ENCODE results near the gene P2RY6. TPM values are rescaled to one million over a fixed set of nuclear protein-coding genes. Genes with fewer than 3 reads are reported as not detected.
A peak's percentile ranks its signal among the peaks of the same experiment; 100 is the strongest.

The P2RY6 gene
- total RNA-seq, 4 donors from 2014 or later: 0.76 to 1.0 TPM; not detected in 2

- Histone ChIP-seq H3K36me3 (no peaks in the 10 kb centered on the region), H3K4me1 (no peaks in the 10 kb centered on the region), H3K9me3 (no peaks in the 10 kb centered on the region), H3K4me3 (no peak overlapping the region), H3K27ac (no peak overlapping the region), H3K27me3 (no peaks in the 10 kb centered on the region)
- intact Hi-C loops (cut with DNase I; ENCODE audit: low total_unique reads): no loop called here
- DNase-seq: peak in 1 of 2 donors; percentile 8
- no peak for TF ChIP-seq POLR2A (IDR thresholded peaks at IDR 0.05)
- TF ChIP-seq, protein P1, sequence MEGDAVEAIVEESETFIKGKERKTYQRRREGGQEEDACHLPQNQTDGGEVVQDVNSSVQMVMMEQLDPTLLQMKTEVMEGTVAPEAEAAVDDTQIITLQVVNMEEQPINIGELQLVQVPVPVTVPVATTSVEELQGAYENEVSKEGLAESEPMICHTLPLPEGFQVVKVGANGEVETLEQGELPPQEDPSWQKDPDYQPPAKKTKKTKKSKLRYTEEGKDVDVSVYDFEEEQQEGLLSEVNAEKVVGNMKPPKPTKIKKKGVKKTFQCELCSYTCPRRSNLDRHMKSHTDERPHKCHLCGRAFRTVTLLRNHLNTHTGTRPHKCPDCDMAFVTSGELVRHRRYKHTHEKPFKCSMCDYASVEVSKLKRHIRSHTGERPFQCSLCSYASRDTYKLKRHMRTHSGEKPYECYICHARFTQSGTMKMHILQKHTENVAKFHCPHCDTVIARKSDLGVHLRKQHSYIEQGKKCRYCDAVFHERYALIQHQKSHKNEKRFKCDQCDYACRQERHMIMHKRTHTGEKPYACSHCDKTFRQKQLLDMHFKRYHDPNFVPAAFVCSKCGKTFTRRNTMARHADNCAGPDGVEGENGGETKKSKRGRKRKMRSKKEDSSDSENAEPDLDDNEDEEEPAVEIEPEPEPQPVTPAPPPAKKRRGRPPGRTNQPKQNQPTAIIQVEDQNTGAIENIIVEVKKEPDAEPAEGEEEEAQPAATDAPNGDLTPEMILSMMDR (IDR thresholded peaks at IDR 0.05): no peak
Observed at GRCh38 chr11:73274722-73275380, 2.7 kb downstream of the P2RY6 start.

DNA sequence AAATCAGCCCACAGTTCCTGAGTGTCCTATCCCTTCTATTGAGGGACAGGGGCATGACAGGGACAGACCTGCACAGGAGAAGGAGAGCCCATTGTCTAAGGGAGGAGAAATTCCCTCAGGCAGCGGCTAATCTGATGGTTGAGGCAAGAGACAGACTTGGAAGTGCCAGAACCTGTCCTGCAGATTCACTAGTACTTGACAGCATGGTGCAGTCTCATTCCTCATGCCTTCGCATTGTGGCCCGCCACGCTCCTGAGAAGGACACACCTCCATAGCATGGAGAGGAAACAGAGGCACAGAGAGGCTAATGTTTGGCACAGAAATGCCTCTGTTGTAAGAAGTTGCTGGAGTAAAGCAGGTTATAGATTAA lies 3.2 kb downstream of the P2RY6 start:
- Histone ChIP-seq H3K4me3 (no peak overlapping the region), H3K27me3 (no peaks in the 10 kb centered on the region), H3K9me3 (no peaks in the 10 kb centered on the region), H3K4me1 (no peaks in the 10 kb centered on the region), H3K36me3 (no peaks in the 10 kb centered on the region), H3K27ac (no peak overlapping the region)
- intact Hi-C loops (cut with DNase I; ENCODE audit: low total_unique reads): no loop called here
- TF ChIP-seq POLR2A (IDR thresholded peaks at IDR 0.05): no peak
- TF ChIP-seq, protein P1 (IDR thresholded peaks at IDR 0.05): no peak
- peak in 1 of 2 donors; percentile 7 for DNase-seq

GRCh38 chr11:73277467-73277866 lies 5.3 kb downstream of the P2RY6 start:
- no peak for DNase-seq
- no peak for TF ChIP-seq POLR2A (IDR thresholded peaks at IDR 0.05)
- TF ChIP-seq, protein P1 (IDR thresholded peaks at IDR 0.05): no peak
- H3K27ac ChIP-seq: no peak overlapping the region
- no peaks in the 10 kb centered on the region for H3K36me3 ChIP-seq
- no peak overlapping the region for H3K4me3 ChIP-seq
- no peaks in the 10 kb centered on the region for H3K27me3 ChIP-seq
- intact Hi-C loops (cut with DNase I; ENCODE audit: low total_unique reads): no loop called here
- no peaks in the 10 kb centered on the region for H3K4me1 ChIP-seq
- H3K9me3 ChIP-seq: no peaks in the 10 kb centered on the region

GRCh38 chr11:73280626-73281025 lies 8.5 kb downstream of the P2RY6 start:
- H3K27me3 ChIP-seq: no peaks in the 10 kb centered on the region
- H3K36me3 ChIP-seq: no peaks in the 10 kb centered on the region
- DNase-seq: no peak
- H3K27ac ChIP-seq: no peak overlapping the region
- intact Hi-C loops (cut with DNase I; ENCODE audit: low total_unique reads): no loop called here
- TF ChIP-seq POLR2A (IDR thresholded peaks at IDR 0.05): no peak
- TF ChIP-seq, protein P1 (IDR thresholded peaks at IDR 0.05): no peak
- H3K4me1 ChIP-seq: no peaks in the 10 kb centered on the region
- no peaks in the 10 kb centered on the region for H3K9me3 ChIP-seq
- H3K4me3 ChIP-seq: no peak overlapping the region

- H3K27me3 ChIP-seq: no peaks in the 10 kb centered on the region
- H3K27ac ChIP-seq: no peak overlapping the region
- intact Hi-C loops (cut with DNase I; ENCODE audit: low total_unique reads): no loop called here
- H3K9me3 ChIP-seq: no peaks in the 10 kb centered on the region
- H3K4me1 ChIP-seq: no peaks in the 10 kb centered on the region
- TF ChIP-seq, protein P1 (IDR thresholded peaks at IDR 0.05): no peak
- TF ChIP-seq POLR2A (IDR thresholded peaks at IDR 0.05): no peak
- H3K4me3 ChIP-seq: no peak overlapping the region
- no peak for DNase-seq
- H3K36me3 ChIP-seq: no peaks in the 10 kb centered on the region
Observed at GRCh38 chr11:73281201-73281741, 9.1 kb downstream of the P2RY6 start.
